WTC11 (cell line): ENCODE results near the gene RMRP. TPM values are rescaled to one million over a fixed set of nuclear protein-coding genes. Genes with fewer than 3 reads are reported as not detected.

ENCODE experiments used
- ATAC-seq: fragments of 200-7000 bp; cut with Tn5 transposase; 2 replicates; pipeline ENCODE4 v1.10.0; 2021; ENCODE audit warnings: mild to moderate bottlenecking, moderate library complexity
- CTCF ChIA-PET: fragments of 300-600 bp; sonication (Branson Sonifier 250); formaldehyde crosslinking; loops from one replicate; lab custom pipeline; 2021; ENCODE audit warnings: antibody characterized with exemption; lab: Charles Lee
- POLR2A ChIA-PET: fragments of 350-600 bp; sonication (Branson Sonifier 250); formaldehyde crosslinking; loops from one replicate; lab custom pipeline; 2021; ENCODE audit warnings: antibody characterized with exemption; lab: Charles Lee
- DNase-seq: peaks from one replicate; pipeline ENCODE4 v3.0.0; 2021; ENCODE audit warnings: low spot score
- H3K27ac Mint-ChIP-seq: 2 replicates; pipeline ENCODE4 v1.8.0; 2021; ENCODE audit warnings: mixed read lengths
- H3K27me3 Mint-ChIP-seq: 2 replicates; pipeline ENCODE4 v1.8.0; 2021; ENCODE audit warnings: low read depth, mild to moderate bottlenecking, moderate library complexity, mixed read lengths
- H3K36me3 Mint-ChIP-seq: 2 replicates; pipeline ENCODE4 v1.8.0; 2021; ENCODE audit warnings: mixed read lengths
- H3K4me1 Mint-ChIP-seq: 2 replicates; pipeline ENCODE4 v1.8.0; 2022; ENCODE audit warnings: mixed read lengths
- H3K4me3 Mint-ChIP-seq: 2 replicates; pipeline ENCODE4 v1.8.0; 2021; ENCODE audit warnings: mild to moderate bottlenecking, moderate library complexity, mixed read lengths
- H3K9me3 Mint-ChIP-seq: 2 replicates; pipeline ENCODE4 v1.8.0; 2021; ENCODE audit warnings: mixed read lengths
- ATF1 ChIP-seq: sonication (generic); formaldehyde crosslinking; IDR thresholded peaks from 2 replicates; pipeline ENCODE4 v1.8.1; 2023; ENCODE audit warnings: mild to moderate bottlenecking, moderate library complexity, missing genetic modification reagents
- ATF3 ChIP-seq: sonication (generic); formaldehyde crosslinking; conservative IDR thresholded peaks from 2 replicates; pipeline ENCODE4 v1.8.1; 2022; ENCODE audit warnings: mild to moderate bottlenecking, missing genetic modification reagents
- CREB1 ChIP-seq: sonication (generic); formaldehyde crosslinking; IDR thresholded peaks from 2 replicates; pipeline ENCODE4 v1.8.0; 2023; ENCODE audit warnings: mild to moderate bottlenecking, missing genetic modification reagents
- E2F5 ChIP-seq: sonication (generic); formaldehyde crosslinking; IDR thresholded peaks from 2 replicates; pipeline ENCODE4 v1.8.1; 2022; ENCODE audit warnings: mild to moderate bottlenecking, moderate library complexity, missing genetic modification reagents
- FOXJ3 ChIP-seq: sonication (generic); formaldehyde crosslinking; IDR thresholded peaks from 2 replicates; pipeline ENCODE4 v1.9.0; 2021; ENCODE audit warnings: missing genetic modification reagents, mild to moderate bottlenecking, borderline replicate concordance
- HMGA2 ChIP-seq: fragments of 250-450 bp; sonication (Bioruptor Pico); IDR thresholded peaks from 2 replicates; pipeline ENCODE4 v1.4.0; 2021; ENCODE audit warnings: mild to moderate bottlenecking, moderate library complexity
- HMGXB4 ChIP-seq: sonication (generic); formaldehyde crosslinking; IDR thresholded peaks from 2 replicates; pipeline ENCODE4 v1.8.1; 2023; ENCODE audit warnings: mild to moderate bottlenecking, moderate library complexity, missing genetic modification reagents
- IRF1 ChIP-seq: sonication (generic); formaldehyde crosslinking; IDR thresholded peaks from 2 replicates; pipeline ENCODE4 v1.8.0; 2023; ENCODE audit warnings: missing genetic modification reagents
- JAZF1 ChIP-seq: fragments of 250-450 bp; sonication (Bioruptor Pico); IDR thresholded peaks from 2 replicates; pipeline ENCODE4 v1.9.0; 2021; ENCODE audit warnings: moderate library complexity, mild to moderate bottlenecking, inconsistent platforms
- JUN ChIP-seq: sonication (generic); formaldehyde crosslinking; IDR thresholded peaks from 2 replicates; pipeline ENCODE4 v1.8.0; 2023; ENCODE audit warnings: mild to moderate bottlenecking, missing genetic modification reagents
- MAX ChIP-seq: sonication (generic); formaldehyde crosslinking; IDR thresholded peaks from 2 replicates; pipeline ENCODE4 v1.8.0; 2022; ENCODE audit warnings: mild to moderate bottlenecking, missing genetic modification reagents
- NFE2L1 ChIP-seq: sonication (generic); formaldehyde crosslinking; IDR thresholded peaks from 2 replicates; pipeline ENCODE4 v1.8.1; 2023; ENCODE audit warnings: missing genetic modification reagents
- NFYB ChIP-seq: sonication (generic); formaldehyde crosslinking; conservative IDR thresholded peaks from 2 replicates; pipeline ENCODE4 v1.8.0; 2022; ENCODE audit warnings: low read depth, missing genetic modification reagents
- RELA ChIP-seq: sonication (generic); formaldehyde crosslinking; IDR thresholded peaks from 2 replicates; pipeline ENCODE4 v1.8.1; 2022; ENCODE audit warnings: missing genetic modification reagents, mild to moderate bottlenecking, borderline replicate concordance
- ZNF317 ChIP-seq: sonication (generic); formaldehyde crosslinking; IDR thresholded peaks from 2 replicates; pipeline ENCODE4 v1.8.1; 2023; ENCODE audit warnings: low read depth, mild to moderate bottlenecking, moderate library complexity, missing genetic modification reagents, borderline replicate concordance
- ZNF416 ChIP-seq: fragments of 250-450 bp; sonication (Bioruptor Pico); IDR thresholded peaks from 2 replicates; pipeline ENCODE4 v1.9.0; 2021; ENCODE audit warnings: mild to moderate bottlenecking, inconsistent platforms
- ZNF423 ChIP-seq: fragments of 250-450 bp; sonication (Bioruptor Pico); IDR thresholded peaks from 2 replicates; pipeline ENCODE4 v2.1.2; 2022; ENCODE audit warnings: mild to moderate bottlenecking, moderate library complexity
- ZNF512 ChIP-seq: sonication (generic); formaldehyde crosslinking; IDR thresholded peaks from 2 replicates; pipeline ENCODE4 v1.8.1; 2022; ENCODE audit warnings: missing genetic modification reagents, borderline replicate concordance
- total RNA-seq: library from RNA; stranded (reverse); gene quantifications from 3 replicates; pipeline ENCODE4 v1.2.3, GENCODE V29; 2021

The RMRP gene
- total RNA-seq, 1 experiment from 2014 or later, result 25,958 TPM

GRCh38 chr9:35664531-35665470, 7.0 kb upstream of the RMRP start, which contains the start of gene ARHGEF39 (continued):
- TF ChIP-seq JUN (CRISPR knock-in tag) (no peak), E2F5 (peak; percentile 97), NFE2L1 (CRISPR knock-in tag) (peak; percentile 60; the same call in 1 of the 2 replicates)

- peaks cover 5% of the 10 kb centered on the region for H3K27me3 Mint-ChIP-seq
- H3K4me1 Mint-ChIP-seq, result peaks cover 32% of the 10 kb centered on the region
- DNase-seq, result no peak
- TF ChIP-seq ZNF423 (CRISPR knock-in tag) (no peak), ZNF317 (CRISPR knock-in tag) (no peak), IRF1 (CRISPR knock-in tag) (no peak), HMGXB4 (CRISPR knock-in tag) (no peak), JAZF1 (CRISPR knock-in tag) (no peak), MAX (CRISPR knock-in tag) (no peak), NFYB (CRISPR knock-in tag) (no peak), ATF1 (CRISPR knock-in tag) (no peak), FOXJ3 (CRISPR knock-in tag) (no peak), CREB1 (no peak), ATF3 (no peak), HMGA2 (CRISPR knock-in tag) (no peak), RELA (CRISPR knock-in tag) (no peak), ZNF512 (CRISPR knock-in tag) (no peak), ZNF416 (CRISPR knock-in tag) (no peak)
- peak overlapping the region; percentile 41; the same call in 1 of the 2 replicates for H3K4me3 Mint-ChIP-seq
- no peak for ATAC-seq
- peaks cover 2% of the 10 kb centered on the region for H3K9me3 Mint-ChIP-seq
- peaks cover 39% of the 10 kb centered on the region for H3K36me3 Mint-ChIP-seq
- 0 out of 2 replicates have a peak overlapping the region, but pooled peaks have one; percentile 2 for H3K27ac Mint-ChIP-seq
- CTCF ChIA-PET, result interaction anchor here (3.2 to 10.2 kb wide), 2 partner anchors 27 to 33 kb away, joined by 49 to 127 read pairs; partner anchors contain the start of gene TPM2
- POLR2A ChIA-PET, result interaction anchor here (6.8 kb wide), 1 partner anchor 28 kb away, joined by 38 read pairs; the partner anchor contains the start of gene TPM2
Measured at GRCh38 chr9:35662437-35662836, 4.6 kb upstream of the RMRP start.
